HG03097 (cell line): Measurements from ENCODE around the gene PTBP1.
"Not testable (repeated sequence)": the region's sequence is repeated elsewhere in the genome, so short reads cannot be mapped to it uniquely, and the experiment has no call there.

Experiments used
- ATAC-seq: cut with Tn5 transposase; IDR thresholded peaks from one replicate; pipeline ENCODE4 v1.9.1; 2021; ENCODE audit not compliant: unreplicated experiment, low FRiP score

The PTBP1 gene

GRCh38 chr19:807627-808422 lies 10.6 kb downstream of the PTBP1 start:
- ATAC-seq = no peak

GRCh38 chr19:808423-808775 lies 11.1 kb downstream of the PTBP1 start:
- ATAC-seq = no peak

GRCh38 chr19:810077-810855 lies 13.0 kb downstream of the PTBP1 start:
- no peak for ATAC-seq

- ATAC-seq = no peak
Measured at GRCh38 chr19:810883-811489, 13.7 kb downstream of the PTBP1 start.

GRCh38 chr19:811506-812048 lies 14.3 kb downstream of the PTBP1 start:
- ATAC-seq = no peak

- ATAC-seq = no peak
Measured at GRCh38 chr19:812049-812746, 14.9 kb downstream of the PTBP1 start.

GRCh38 chr19:812747-813218 lies 15.5 kb downstream of the PTBP1 start:
- no peak for ATAC-seq

GRCh38 chr19:813219-814151 lies 16.2 kb downstream of the PTBP1 start:
- no peak for ATAC-seq

GRCh38 chr19:814152-815078 lies 17.2 kb downstream of the PTBP1 start:
- ATAC-seq = no peak

GRCh38 chr19:815079-815774 lies 18.0 kb downstream of the PTBP1 start:
- no peak for ATAC-seq

GRCh38 chr19:815775-816499 lies 18.7 kb downstream of the PTBP1 start:
- ATAC-seq = no peak

- ATAC-seq = no peak
Measured at GRCh38 chr19:816500-816857, 19.2 kb downstream of the PTBP1 start.

GRCh38 chr19:820212-820611 lies 23.0 kb downstream of the PTBP1 start:
- ATAC-seq = not testable (repeated sequence)

- no peak for ATAC-seq
Measured at GRCh38 chr19:821231-821824, 24.1 kb downstream of the PTBP1 start.

GRCh38 chr19:821825-822503 lies 24.7 kb downstream of the PTBP1 start, which contains the start of gene PLPPR3:
Gene PLPPR3 (minus strand): TSS chr19:821955. CDS start chr19:821559, 396 bp downstream.
- no peak for ATAC-seq

- no peak for ATAC-seq
Measured at GRCh38 chr19:823565-824121, 26.4 kb downstream of the PTBP1 start.
